Activated T-helper 1 cell treated with Interleukin-2 at 50 U/mL for 16 hours (primary cell): ENCODE data around the gene MYO7A.
"Not testable (repeated sequence)": the region's sequence is repeated elsewhere in the genome, so short reads cannot be mapped to it uniquely, and the experiment has no call there.

Experiments used
- DNase-seq: peaks from one replicate; pipeline ENCODE4 v3.0.0-alpha.2; 2020; ENCODE audit warnings: low read depth

Gene MYO7A

DNA sequence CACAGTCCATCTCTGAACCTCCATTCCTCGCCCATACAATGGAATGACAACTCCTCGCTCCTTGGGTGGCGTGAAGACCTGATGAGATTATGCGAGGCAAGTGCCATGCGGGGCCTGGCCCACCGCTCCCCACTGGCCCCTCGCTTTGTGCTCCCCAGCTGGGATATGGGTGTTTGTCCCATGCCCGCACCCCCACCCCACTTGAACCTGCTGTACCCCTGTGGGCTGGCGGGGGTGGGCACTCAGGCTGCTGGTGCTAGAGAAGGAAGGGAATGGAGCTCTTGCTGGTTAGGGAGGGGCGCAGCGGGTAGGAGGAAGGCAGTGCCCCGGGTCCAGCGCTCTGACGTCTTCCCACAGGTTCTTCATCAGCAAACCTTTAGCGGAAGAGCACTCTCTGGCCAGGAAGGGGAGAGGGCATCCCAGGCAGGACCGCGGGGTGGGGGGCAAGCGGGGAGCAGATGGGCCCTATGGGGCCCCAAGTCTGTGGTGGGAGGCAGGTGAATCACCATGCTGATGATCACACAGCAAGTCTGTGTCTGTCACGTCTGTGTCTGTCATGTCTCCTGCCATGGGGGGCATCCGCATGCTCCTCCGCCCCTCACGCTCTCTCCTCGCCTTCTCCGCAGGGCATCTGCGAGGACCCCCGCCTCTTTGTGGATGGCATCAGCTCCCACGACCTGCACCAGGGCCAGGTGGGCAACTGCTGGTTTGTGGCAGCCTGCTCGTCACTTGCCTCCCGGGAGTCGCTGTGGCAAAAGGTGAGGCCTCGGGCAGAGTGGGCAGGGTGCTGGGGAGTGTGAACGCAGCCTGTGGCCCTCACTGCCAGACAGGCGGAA lies 34.8 kb upstream of the MYO7A start:
- no peak for DNase-seq

GRCh38 chr11:77093987-77094840 lies 33.8 kb upstream of the MYO7A start:
- DNase-seq = no peak

GRCh38 chr11:77094841-77095365 lies 33.1 kb upstream of the MYO7A start:
- no peak for DNase-seq

DNA sequence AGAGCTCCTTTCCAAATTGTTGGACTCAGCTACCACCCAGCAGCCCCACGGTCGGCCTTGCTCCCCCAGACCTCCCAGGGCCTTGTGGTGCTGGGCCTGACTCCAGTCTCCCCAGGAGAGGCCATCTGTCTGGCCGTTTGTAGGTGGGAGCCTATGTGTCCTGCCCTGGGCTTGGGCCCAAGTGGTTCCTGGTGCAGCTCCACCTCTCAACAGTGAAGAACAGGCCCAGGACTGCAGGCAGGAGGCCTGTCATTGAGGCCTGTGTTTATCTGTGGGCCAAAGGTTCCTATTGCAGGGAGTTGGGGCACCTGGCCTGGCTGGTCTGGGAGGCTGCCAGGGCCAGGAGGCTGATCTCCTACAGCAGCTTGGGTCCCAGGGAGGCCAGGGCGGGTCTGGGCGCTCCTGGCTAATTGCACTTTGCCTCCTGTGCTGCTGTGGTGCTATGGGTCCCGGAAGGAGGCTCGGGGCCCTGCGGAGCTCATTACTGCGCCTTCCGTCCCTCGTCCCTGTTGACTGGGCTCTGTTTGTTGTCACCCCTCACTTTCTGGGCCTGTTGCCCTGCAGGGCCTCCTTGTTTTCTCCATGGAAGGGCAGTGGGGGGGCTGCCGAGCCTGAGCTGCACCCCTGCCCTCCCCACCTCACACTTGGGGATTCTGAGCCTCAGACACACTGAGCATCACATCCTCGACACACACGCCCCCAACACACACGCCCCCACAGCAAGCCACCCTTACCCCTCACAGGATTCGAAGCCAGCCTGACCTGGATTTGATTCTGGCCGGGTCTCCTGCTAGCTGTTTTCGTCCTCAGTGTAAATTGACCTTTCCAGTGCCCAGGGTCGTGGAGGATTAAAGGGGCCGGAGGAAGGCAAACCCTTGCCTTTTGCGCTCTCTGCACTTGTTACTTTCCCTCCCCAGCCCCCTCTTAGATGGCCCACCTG lies 32.2 kb upstream of the MYO7A start:
- DNase-seq = no peak

DNA sequence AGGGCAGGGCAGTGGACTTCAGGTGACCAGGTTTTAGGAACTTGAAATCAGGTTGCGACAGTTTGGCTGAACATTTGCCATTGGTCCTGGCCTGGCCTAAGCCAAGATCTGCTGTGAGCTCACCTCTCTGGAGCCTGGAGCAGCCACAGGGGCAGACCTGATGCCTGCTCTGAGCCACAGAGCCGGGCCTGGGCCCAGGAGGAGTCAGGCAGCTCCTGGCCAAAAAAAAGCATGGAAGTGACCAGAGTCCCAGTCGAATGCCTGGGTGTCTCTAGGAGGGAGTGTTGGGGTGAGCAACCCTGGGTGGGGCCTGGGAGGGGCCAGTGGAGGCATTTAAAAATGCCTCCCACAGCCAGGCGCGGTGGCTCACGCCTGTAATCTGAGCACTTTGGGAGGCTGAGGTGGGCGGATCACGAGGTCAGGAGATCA lies 31.4 kb upstream of the MYO7A start:
- no peak for DNase-seq

- DNase-seq = not testable (repeated sequence)
Measured at GRCh38 chr11:77097180-77097579, 30.9 kb upstream of the MYO7A start.

GRCh38 chr11:77100166-77101042 lies 27.6 kb upstream of the MYO7A start:
- DNase-seq = no peak

GRCh38 chr11:77101043-77101537 lies 27.0 kb upstream of the MYO7A start:
- DNase-seq = no peak

DNA sequence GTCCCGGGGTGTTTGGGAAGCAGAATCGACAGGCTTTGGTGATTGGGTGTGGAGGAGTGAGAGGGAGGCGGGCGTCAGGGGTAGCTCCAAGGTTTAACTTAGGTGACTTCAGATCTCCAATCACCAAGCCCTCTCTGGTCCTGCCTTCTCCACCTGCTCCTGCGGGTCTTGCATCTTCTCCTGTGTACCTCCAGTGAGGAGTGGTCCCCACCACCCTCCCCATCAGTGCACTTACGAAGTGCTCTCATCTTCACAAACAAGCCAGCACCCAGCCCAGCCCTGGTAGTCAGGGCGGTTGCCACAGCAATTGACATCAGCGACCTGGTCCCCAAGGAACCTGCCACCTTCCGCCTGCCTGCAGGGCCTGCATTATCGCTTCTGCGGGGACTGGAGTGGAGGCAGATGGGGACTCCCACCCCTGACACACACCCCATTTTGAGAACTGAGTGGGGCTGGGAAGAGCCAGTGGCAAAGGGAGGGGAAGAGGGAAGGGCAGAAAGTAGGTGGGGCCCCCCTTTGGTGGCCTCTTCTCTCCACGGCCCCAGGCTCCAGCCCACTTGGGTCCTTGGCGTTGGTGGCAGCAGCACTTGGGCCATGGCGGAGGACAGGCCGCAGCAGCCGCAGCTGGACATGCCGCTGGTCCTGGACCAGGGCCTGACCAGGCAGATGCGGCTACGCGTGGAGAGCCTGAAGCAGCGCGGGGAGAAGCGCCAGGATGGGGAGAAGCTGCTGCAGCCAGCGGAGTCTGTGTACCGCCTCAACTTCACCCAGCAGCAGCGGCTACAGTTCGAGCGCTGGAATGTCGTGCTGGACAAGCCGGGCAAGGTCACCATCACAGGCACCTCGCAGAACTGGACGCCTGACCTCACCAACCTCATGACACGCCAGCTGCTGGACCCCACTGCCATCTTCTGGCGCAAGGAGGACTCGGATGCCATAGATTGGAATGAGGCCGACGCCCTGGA lies 25.5 kb upstream of the MYO7A start, which contains the start of gene OMP:
OMP (plus strand) TSS at position 595 of the 965 bp plus-strand sequence; CDS start at position 595, 0 bp downstream.
- no peak for DNase-seq

- no peak for DNase-seq
Measured at GRCh38 chr11:77103319-77103718, 24.7 kb upstream of the MYO7A start.

DNA sequence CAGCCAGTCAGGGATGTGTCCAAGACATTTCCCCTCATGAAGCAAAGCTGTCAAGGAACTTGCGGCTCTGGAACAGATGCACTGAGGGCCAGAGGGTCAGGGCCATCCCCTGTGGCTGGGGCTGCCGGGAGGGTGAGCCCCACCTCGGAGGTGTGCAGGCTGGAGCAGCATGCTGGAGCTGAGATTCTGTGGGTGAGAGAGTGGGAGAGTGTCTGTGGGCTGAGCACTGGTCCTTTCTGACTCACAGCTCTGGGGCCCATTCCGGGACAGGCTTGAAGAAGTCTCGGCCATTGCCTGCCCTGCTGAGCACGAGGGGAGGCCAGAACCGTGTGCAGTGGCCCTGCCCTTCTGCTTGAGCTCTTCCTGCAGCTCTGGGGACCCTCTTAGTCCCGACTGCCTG lies 23.3 kb upstream of the MYO7A start:
- no peak for DNase-seq

DNA sequence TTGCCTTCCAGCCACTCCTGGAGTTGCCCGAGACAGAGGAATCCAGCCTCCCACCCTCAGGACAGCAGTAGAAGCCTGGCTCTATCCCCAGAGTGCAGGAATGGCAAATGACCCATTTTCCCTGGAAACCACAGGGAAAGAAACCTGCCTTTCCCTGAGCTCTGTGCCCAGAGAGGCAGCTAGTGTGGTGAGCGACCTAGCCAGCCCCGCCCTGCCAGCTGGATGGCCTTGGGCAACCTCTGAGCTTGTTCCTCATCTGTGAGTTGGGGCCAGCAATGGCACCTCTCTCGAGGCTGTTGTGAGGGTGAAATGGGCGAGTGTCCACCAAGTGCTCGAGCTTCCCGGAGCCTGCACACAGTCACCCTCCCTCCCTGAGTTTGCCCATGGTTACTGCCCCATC lies 21.7 kb upstream of the MYO7A start:
- DNase-seq = no peak

- no peak for DNase-seq
Measured at GRCh38 chr11:77106759-77107158, 21.3 kb upstream of the MYO7A start.

DNA sequence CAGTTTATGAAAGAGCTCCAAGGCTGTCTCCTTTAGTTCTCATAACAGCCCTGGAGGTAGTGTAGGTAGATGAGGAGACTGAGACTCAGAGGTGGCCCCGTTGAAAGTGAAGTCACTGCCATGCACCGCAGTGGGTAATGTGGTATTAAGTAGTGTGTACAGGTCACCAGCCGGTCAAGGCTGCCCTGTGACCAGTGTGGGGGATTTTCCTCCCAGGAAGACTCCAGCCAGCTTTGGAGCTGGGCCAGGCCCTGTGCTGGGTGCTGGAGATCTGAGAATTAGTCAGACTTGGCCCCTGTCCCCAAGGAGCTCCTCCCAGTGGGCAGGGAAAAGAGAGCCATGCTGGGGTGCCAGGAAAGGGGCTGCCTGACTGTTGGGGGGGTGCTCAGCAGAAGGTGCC lies 20.1 kb upstream of the MYO7A start:
- DNase-seq = no peak

GRCh38 chr11:77108436-77108835 lies 19.6 kb upstream of the MYO7A start:
- no peak for DNase-seq

- no peak for DNase-seq
Measured at GRCh38 chr11:77109236-77110019, 18.6 kb upstream of the MYO7A start.

- DNase-seq = no peak
Measured at GRCh38 chr11:77110836-77111235, 17.2 kb upstream of the MYO7A start.

DNA sequence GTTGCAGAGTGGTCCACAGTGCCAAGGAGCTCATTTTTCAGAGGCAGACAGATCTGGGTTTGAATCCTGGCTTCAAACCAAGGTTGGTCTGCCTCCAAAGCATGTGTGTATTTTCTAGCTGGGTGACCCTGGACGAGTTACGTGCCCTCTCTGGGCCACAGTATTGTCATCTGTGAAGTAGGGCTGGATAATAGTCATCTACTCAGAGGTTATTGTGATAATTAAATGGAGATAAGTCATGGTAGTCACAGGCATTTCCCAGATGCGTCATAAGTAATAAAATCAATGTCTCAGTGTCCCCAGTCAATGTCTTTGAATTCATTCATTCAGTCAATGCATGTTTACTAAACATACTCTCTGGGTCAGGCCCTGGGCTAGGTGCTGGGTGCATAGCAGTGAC lies 16.8 kb upstream of the MYO7A start:
- DNase-seq = no peak
